GM12801 (cell line): ENCODE measurements around the gene BPIFB1.

Experiments used
- CTCF ChIP-seq: IDR thresholded peaks from one replicate; pipeline ENCODE4 v1.5.1; 2011; ENCODE audit warnings: control low read depth; ENCODE audit not compliant: insufficient read length; ENCODE audit errors: extremely low read depth

Gene BPIFB1

GRCh38 chr20:33279261-33279910, 3.6 kb upstream of the BPIFB1 start:
- TF ChIP-seq CTCF, result no peak

- no peak for TF ChIP-seq CTCF
Measured at GRCh38 chr20:33280000-33280680, 2.9 kb upstream of the BPIFB1 start.

- no peak for TF ChIP-seq CTCF
Measured at GRCh38 chr20:33280775-33281174, 2.2 kb upstream of the BPIFB1 start.

GRCh38 chr20:33281550-33282146, 1.4 kb upstream of the BPIFB1 start:
- no peak for TF ChIP-seq CTCF

- no peak for TF ChIP-seq CTCF
Measured at GRCh38 chr20:33282196-33282934, 649 bp upstream of the BPIFB1 start.

- no peak for TF ChIP-seq CTCF
Measured at GRCh38 chr20:33284284-33284683, 1.3 kb downstream of the BPIFB1 start.

- no peak for TF ChIP-seq CTCF
Measured at GRCh38 chr20:33284937-33285336, 1.9 kb downstream of the BPIFB1 start.
